SK-N-SH treated with all-trans-retinoic acid at 6 μM for 48 hours (cell line): ENCODE measurements around the gene NQO2.
A peak's percentile ranks its signal among the peaks of the same experiment; 100 is the strongest.

Experiments
- ATAC-seq: fragments of 200-7000 bp; cut with Tn5 transposase; 3 replicates; pipeline ENCODE4 v1.9.1; 2020; ENCODE audit warnings: mild to moderate bottlenecking, moderate library complexity
- ARNTL ChIP-seq: fragments of 450-650 bp; formaldehyde crosslinking; IDR thresholded peaks from 2 replicates; pipeline ENCODE4 v1.5.0; 2020; ENCODE audit warnings: low read depth, mild to moderate bottlenecking, moderate library complexity, borderline replicate concordance
- BACH2 ChIP-seq: fragments of 250-450 bp; sonication (Bioruptor Pico); IDR thresholded peaks from 2 replicates; pipeline ENCODE4 v1.9.0; 2021; ENCODE audit warnings: mild to moderate bottlenecking, borderline replicate concordance
- CSRNP3 ChIP-seq: fragments of 250-450 bp; sonication (Bioruptor Pico); IDR thresholded peaks from 2 replicates; pipeline ENCODE4 v1.5.1; 2021; ENCODE audit warnings: mild to moderate bottlenecking, moderate library complexity
- GLIS3 ChIP-seq: fragments of 250-450 bp; sonication (Bioruptor Pico); IDR thresholded peaks from 2 replicates; pipeline ENCODE4 v1.5.0; 2020; ENCODE audit warnings: mild to moderate bottlenecking, moderate library complexity
- ISL1 ChIP-seq: fragments of 250-450 bp; sonication (Bioruptor Pico); IDR thresholded peaks from 2 replicates; pipeline ENCODE4 v2.1.2; 2022; ENCODE audit warnings: mild to moderate bottlenecking, moderate library complexity
- OSR1 ChIP-seq: fragments of 250-450 bp; sonication (Bioruptor Pico); IDR thresholded peaks from 2 replicates; pipeline ENCODE4 v1.8.0; 2022; ENCODE audit warnings: moderate library complexity, mild to moderate bottlenecking, inconsistent platforms
- PPARA ChIP-seq: fragments of 250-450 bp; sonication (Bioruptor Pico); IDR thresholded peaks from 2 replicates; pipeline ENCODE4 v1.5.0; 2020; ENCODE audit warnings: mild to moderate bottlenecking, borderline replicate concordance
- RARB ChIP-seq: fragments of 250-450 bp; sonication (Bioruptor Pico); IDR thresholded peaks from 2 replicates; pipeline ENCODE4 v1.8.0; 2021; ENCODE audit warnings: mild to moderate bottlenecking, moderate library complexity
- SNAI2 ChIP-seq: fragments of 250-450 bp; sonication (Bioruptor Pico); IDR thresholded peaks from 2 replicates; pipeline ENCODE4 v1.5.0; 2020; ENCODE audit warnings: mild to moderate bottlenecking, moderate library complexity
- TCF4 ChIP-seq: fragments of 250-450 bp; sonication (Bioruptor Pico); IDR thresholded peaks from 2 replicates; pipeline ENCODE4 v1.8.0; 2021; ENCODE audit warnings: mild to moderate bottlenecking, moderate library complexity, borderline replicate concordance
- TOX ChIP-seq: fragments of 250-450 bp; sonication (Bioruptor Pico); IDR thresholded peaks from 2 replicates; pipeline ENCODE4 v1.8.0; 2021; ENCODE audit warnings: mild to moderate bottlenecking, moderate library complexity, borderline replicate concordance
- TSHZ2 ChIP-seq: fragments of 250-450 bp; sonication (Bioruptor Pico); IDR thresholded peaks from 2 replicates; pipeline ENCODE4 v1.5.0; 2020; ENCODE audit warnings: mild to moderate bottlenecking, moderate library complexity
- ZC3H10 ChIP-seq: fragments of 250-450 bp; sonication (Bioruptor Pico); IDR thresholded peaks from 2 replicates; pipeline ENCODE4 v1.5.1; 2021; ENCODE audit warnings: mild to moderate bottlenecking, moderate library complexity
- ZFP3 ChIP-seq: fragments of 250-450 bp; sonication (Bioruptor Pico); IDR thresholded peaks from 2 replicates; pipeline ENCODE4 v1.5.0; 2020; ENCODE audit warnings: mild to moderate bottlenecking, moderate library complexity
- ZFP30 ChIP-seq: fragments of 450-650 bp; formaldehyde crosslinking; IDR thresholded peaks from 2 replicates; pipeline ENCODE4 v1.5.0; 2022; ENCODE audit warnings: mild to moderate bottlenecking, moderate library complexity
- ZNF70 ChIP-seq: fragments of 450-650 bp; formaldehyde crosslinking; IDR thresholded peaks from 2 replicates; pipeline ENCODE4 v1.5.0; 2020; ENCODE audit warnings: mild to moderate bottlenecking, moderate library complexity
- TF ChIP-seq, protein P1 (sequence below): fragments of 250-450 bp; sonication (Bioruptor Pico); IDR thresholded peaks from 2 replicates; pipeline ENCODE4 v1.8.0; 2021; ENCODE audit warnings: low read depth, mild to moderate bottlenecking, moderate library complexity, borderline replicate concordance
- TF ChIP-seq, protein P2 (sequence below): fragments of 250-450 bp; sonication (Bioruptor Pico); IDR thresholded peaks from 2 replicates; pipeline ENCODE4 v1.5.1; 2020; ENCODE audit warnings: low read depth, mild to moderate bottlenecking, moderate library complexity

Gene NQO2

DNA sequence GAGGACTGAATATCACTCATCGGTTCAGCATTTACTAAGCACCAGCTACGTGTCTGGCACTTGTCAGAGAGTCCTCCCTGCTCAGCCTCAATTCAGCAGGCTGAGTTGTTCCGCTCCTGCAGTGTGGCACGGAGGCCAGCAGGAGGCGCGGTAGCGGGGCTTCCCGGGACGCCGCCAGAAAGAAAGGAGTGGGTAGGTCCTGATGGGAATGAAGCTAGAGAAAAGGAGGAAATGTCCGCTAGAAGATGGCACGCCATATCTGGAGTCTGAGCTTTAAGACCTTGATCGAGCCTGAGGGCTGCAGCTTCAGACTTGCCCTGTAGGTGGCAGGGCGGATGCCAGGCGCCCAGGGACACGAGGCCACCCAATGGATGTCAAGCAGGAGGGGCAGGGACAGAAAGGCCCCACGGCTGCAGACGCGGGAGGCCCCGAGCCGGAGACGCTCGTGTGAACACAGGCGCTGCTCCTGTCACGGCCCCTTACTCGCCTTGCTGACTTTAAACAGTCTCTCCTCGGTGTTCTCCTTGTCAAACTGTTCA is 47.1 kb upstream of the NQO2 start:
- TF ChIP-seq ZC3H10 (CRISPR knock-in tag) = no peak
- TF ChIP-seq TCF4 = peak; percentile 35; the same call in 1 of the 2 replicates
- TF ChIP-seq TSHZ2 (CRISPR knock-in tag) = 0 out of 2 replicates have a peak, but pooled peaks have one; percentile 31
- ATAC-seq = peak; percentile 95

DNA sequence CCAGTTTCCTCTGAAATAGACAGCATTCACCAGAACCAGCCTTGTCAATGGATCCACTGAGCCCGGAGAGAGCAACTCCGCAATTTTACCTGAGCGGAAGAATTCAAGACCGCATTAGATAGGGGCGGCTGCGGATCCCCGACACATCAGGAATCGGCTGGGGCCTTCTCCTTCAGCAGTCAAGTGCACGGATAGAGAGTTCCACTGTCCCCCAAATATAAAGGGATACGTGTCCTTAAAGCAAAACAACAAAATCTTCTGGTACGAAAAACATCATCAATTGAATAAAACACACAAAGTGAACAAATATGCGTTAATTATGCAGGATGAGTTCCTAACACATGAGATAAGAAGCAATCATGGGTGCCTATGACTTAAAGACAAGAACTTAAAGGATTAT is 46.6 kb upstream of the NQO2 start:
- TF ChIP-seq ZNF70 (no peak), BACH2 (CRISPR knock-in tag) (no peak), ZFP3 (CRISPR knock-in tag) (no peak), GLIS3 (no peak), TSHZ2 (CRISPR knock-in tag) (no peak), OSR1 (no peak), ZC3H10 (CRISPR knock-in tag) (no peak), SNAI2 (no peak), CSRNP3 (CRISPR knock-in tag) (no peak), PPARA (CRISPR knock-in tag) (no peak), ISL1 (CRISPR knock-in tag) (no peak), ARNTL (no peak), ZFP30 (no peak), TOX (no peak), TCF4 (no peak), RARB (CRISPR knock-in tag) (no peak)
- TF ChIP-seq, protein P1, sequence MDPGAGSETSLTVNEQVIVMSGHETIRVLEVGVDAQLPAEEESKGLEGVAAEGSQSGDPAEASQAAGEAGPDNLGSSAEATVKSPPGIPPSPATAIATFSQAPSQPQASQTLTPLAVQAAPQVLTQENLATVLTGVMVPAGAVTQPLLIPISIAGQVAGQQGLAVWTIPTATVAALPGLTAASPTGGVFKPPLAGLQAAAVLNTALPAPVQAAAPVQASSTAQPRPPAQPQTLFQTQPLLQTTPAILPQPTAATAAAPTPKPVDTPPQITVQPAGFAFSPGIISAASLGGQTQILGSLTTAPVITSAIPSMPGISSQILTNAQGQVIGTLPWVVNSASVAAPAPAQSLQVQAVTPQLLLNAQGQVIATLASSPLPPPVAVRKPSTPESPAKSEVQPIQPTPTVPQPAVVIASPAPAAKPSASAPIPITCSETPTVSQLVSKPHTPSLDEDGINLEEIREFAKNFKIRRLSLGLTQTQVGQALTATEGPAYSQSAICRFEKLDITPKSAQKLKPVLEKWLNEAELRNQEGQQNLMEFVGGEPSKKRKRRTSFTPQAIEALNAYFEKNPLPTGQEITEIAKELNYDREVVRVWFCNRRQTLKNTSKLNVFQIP (CRISPR knock-in tag) = no peak
- TF ChIP-seq, protein P2, sequence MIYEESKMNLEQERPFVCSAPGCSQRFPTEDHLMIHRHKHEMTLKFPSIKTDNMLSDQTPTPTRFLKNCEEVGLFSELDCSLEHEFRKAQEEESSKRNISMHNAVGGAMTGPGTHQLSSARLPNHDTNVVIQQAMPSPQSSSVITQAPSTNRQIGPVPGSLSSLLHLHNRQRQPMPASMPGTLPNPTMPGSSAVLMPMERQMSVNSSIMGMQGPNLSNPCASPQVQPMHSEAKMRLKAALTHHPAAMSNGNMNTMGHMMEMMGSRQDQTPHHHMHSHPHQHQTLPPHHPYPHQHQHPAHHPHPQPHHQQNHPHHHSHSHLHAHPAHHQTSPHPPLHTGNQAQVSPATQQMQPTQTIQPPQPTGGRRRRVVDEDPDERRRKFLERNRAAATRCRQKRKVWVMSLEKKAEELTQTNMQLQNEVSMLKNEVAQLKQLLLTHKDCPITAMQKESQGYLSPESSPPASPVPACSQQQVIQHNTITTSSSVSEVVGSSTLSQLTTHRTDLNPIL = no peak
- TF ChIP-seq, all 23 proteins: peak for 0
- ATAC-seq = no peak

- no peak for ATAC-seq
- no peak for TF ChIP-seq PPARA (CRISPR knock-in tag)
- TF ChIP-seq ZFP3 (CRISPR knock-in tag) = no peak
- no peak for TF ChIP-seq RARB (CRISPR knock-in tag)
- TF ChIP-seq ISL1 (CRISPR knock-in tag) = no peak
- no peak for TF ChIP-seq GLIS3
- no peak for TF ChIP-seq CSRNP3 (CRISPR knock-in tag)
Observed at GRCh38 chr6:2956930-2957685, 42.6 kb upstream of the NQO2 start.
